GM21717 (cell line): ENCODE data around the gene BIN1.

ENCODE experiments used
- ATAC-seq: cut with Tn5 transposase; IDR thresholded peaks from one replicate; pipeline ENCODE4 v1.9.1; 2021; ENCODE audit warnings: mild to moderate bottlenecking, moderate library complexity; ENCODE audit not compliant: unreplicated experiment

The BIN1 gene

DNA sequence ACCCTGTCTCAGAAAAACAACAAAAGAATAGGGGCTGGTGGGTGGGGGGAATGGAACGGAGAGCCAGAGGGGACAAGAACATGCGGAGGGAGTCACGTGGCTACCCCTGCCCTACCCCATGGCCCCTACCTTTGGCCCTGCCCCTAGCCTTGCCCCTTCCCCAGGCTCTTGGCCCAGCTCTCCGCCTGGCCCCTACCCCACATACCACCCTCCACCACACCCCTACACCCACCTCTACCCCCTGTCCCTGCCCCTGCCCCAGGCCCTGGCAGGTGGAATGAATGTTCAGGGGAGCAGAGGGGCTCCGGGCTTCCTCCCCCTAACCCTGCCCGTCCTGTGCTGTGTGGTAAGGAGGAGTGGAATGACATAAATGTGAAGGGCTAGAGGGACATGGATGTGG, 15.1 kb downstream of the BIN1 start:
- ATAC-seq, result no peak

DNA sequence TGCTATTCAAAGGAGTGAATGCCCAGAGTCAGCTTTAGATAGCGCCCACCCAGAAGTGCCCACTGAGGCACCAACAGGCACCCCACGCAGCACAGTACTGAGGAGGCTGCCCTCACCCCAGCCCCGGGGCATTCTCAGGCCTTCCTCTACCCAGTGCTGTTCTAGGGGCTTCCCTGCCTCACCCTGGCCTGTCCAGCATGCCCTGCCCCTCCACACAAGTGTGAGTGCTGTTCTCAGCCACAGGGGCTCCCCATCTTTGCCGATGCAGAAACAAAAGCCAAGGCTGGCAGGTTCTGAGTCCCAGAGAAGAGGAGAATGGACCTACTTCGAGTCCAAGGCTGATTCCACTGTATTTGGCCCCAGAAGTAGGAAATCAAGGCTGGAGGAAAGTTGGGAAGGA, 15.8 kb downstream of the BIN1 start:
- no peak for ATAC-seq

DNA sequence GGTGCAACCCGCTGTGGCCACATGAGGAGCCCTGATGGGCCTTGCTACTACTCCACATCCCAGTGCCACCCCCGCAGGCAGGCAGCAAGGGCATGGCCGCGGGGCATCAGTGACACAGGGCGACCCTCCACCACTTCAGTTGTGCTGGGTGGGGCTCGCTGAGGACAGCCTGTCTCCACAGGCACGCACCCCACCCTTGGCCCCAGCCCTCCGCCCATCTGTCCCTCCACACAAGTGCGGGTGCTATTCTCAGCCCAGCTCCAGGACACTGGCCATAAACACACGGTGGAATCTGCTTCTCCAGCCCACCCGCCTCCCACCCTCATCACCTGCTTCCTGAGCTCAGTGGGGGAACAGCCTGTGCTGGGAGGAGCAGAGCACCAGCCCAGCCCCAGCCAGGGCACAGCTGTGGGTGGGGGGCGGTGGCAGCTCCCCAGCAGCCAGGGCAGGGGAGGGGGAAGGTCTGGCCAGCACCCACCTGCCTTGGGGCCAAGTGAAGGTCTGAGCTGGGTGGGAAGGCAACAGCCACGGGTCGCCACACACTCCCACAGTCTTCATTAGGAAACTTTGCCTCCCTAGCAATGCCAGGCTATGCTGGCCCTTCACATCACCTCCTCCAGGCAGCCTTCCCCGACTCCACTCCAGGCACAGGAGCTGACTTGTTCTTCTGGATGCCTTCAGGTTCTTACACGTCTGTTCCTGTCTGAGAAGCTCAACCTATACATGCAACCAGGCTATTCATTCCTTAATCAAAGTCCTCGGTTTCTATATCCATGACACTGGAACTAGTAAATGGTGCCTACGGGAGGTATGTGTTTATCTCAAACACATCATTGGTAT, 16.5 kb downstream of the BIN1 start:
- no peak for ATAC-seq

DNA sequence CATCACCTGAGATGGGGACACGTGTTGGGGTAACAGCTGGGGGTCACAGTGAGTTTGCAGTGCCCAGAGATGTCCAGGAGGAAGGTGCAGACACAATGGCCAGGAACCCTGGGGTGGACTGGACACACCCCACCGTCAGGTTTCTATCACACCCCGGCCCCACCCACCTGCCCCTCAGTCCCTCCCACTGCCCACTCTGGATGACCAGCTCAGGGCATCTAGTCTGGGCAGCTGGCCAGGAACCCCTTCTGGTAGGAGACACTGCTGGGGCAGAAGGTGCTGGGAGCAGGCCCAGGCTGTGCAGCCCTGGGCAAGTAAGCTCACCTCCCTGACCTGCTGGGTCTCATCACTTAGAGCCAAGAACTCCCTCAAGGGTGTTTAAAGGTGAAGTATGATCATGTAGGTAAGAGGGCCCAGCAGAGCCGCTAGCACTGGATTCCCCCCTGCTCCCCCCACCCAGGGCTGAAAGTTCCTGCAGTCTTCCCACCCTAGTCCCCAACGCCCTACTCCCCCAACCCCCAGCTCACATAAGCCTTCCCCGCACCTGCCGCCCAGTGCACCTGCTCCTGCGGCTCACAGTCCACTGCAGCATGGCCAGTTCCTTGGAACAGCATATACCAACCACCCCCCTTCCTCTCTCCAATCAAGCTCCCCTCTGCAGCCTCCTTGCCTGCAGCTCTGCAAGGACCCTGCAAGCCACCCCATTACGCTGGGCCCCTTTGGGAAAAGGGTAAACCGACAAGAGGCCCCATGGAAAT, 17.3 kb downstream of the BIN1 start:
- no peak for ATAC-seq

DNA sequence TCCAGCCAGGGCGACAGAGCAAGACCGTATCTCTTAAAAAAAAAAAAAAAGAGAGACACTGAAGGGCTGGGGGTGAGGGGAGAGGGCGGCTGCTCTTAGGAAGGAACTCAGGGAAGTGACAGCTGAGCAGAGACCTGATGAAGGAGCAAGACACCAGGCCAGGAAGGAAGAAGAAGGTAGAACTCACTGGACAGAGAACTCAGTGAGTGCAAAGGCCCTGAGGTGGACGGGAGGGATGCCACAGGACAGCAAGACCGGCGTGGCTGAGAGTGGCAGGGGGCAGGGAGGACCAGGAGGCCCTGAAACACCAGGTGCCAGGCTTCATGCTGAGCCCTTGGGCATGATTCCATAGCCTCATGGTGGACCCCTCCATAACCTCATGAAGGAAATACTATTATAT, 18.2 kb downstream of the BIN1 start:
- ATAC-seq, result no peak

DNA sequence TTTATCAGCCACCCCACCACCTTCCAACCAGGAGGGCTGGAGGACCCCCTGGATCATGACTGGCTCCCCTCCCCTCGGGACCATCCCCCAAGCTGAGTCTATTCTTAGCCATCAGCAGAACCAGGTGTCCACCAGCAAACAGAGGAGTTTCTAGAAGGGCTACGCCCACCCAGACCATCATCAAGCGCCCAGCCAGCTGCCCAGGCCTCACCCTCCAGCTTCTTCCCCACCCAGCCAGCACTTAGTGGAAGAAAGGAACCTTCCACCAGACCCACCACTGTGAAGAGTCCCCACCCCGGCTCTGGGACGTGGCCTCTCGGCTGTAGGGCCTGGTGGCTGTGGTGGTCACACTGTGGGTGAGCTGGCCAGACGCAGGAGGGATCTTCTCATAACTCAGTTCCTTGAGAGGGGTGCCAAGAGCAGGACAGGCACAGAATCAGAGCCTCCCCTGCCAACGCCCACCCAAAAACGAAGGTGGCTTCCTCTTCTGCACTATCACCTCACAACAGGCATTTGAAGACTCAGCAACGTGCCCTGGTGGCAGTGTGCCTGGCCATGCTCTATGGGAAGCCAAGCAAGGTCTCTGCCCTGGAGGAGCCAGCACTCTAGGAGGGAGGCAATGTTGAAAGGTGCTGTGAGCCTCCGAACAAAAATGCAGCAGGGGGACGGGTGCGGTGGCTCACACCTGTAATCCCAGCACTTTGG, 19.0 kb downstream of the BIN1 start:
- no peak for ATAC-seq

DNA sequence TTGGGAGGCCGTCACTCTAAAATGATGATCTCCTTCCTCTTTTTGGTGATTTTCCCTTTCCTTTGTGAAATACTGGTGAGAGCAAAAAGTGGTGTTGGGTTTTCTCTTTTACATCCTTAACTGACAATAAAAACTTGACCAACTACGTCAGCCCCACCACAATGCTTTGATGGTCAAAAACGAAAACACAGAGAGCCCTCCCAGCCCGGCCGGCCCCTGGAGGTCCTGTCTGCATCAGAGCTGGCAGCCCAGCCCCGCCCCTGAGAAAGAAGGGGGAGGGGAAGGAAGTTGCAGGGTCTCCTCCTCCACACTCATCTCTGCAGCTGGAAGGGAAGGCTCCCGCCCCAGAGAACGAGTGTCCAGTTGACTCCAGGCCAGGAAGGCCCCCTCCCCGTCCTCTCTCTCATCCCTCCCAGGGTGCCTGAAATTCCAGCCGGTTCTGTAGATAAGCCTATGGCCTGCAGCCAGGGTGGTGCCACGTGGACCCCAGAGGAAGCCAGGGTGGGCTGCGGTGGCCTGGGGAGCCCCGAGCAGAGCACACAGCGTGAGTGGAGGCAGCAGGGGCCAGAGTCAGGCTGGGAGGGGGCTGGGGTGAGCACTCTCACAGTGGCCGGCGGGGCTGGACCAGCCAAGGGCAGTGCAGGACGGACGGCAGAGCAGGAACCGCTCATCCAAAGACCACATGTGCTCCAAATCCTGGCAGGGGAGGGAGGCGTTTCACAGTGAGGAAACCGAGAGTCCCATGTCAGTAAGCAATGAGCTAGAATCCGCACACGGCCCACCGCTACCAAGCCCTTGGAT, 19.8 kb downstream of the BIN1 start:
- peak; percentile 39 for ATAC-seq

DNA sequence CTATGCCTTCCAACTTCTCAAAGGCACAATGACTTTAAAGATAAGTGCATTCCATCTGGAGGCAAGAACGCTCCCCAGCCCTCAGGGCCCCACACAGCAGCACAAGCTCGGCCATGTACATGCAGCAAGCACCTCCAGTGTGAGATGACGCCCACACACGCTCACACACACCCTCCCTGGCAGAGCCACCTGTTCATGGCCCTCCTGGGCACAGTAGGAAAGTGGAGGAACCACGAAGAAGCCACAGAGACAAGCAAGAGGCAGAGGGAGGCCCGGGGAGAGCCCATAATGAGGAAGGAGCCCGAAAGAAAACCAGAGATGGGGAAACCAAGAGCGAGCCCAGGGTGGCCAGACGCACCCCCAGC, 21.7 kb downstream of the BIN1 start:
- ATAC-seq, result peak; percentile 34

DNA sequence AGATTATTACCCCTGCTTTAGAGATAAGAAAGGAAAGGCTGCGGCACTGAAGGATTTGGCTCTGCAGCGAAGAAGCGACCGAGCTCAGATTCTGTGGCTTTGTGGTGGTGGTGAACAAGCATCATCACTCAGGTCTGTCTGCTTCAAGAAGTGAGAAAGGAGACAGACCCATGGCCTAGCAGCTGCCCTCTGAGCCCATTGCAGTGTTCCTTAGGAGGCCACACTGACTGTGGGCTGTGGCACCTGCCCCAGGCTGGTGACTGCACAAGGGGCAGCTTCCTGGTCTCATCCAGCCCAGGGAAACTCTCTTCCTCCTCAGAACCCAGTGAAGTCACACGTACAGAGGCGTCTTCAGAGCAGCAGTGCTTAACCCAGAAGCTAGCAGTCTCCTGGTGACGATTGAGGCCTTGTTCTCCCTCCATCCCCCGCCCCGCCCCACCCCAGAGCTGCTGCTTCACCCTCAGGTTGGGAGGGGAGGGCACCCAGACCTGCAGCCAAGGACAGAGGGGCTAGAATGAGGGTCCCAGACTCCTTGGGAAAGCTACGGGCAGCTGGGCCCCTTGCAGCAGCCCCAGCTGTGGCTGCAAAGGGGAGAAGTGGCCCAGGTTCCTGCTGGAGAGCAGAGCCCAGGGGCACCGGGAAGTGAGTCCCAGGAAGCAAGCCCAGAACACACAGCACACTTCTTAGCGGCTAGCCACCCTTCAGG, 22.2 kb downstream of the BIN1 start:
- peak; percentile 2 for ATAC-seq

DNA sequence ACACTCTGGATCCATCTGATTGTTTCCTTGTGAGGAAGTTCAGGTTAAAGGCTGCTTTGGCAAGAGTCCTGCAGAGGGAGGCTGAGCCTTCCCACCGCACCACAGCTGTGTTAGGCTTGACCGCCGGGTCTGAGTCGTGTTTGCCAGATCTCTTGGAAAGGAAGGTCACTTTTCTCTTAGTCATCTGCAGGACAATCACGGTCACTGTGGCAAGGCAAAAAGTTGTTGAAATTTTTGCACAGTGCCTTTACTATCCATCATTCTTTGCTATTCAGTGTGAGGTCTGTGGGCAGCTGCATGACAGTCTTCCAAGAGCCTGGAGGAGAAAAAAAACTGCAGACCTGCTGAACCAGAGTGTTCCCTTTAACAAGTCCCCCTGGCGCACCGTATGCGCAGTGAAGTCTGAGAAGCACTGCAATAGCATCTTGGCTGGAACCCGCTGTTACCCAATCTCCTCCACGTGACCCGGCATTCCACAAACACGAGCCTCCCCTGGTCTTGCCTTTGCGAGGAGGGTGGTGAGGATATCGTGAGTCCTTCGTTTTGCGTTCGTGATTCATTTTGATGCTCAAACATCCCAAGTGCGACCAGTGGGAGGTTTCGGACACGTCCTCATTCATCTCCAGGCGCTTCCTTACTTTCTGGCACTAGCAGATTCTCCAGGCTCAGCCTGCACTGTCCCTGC, 23.0 kb downstream of the BIN1 start:
- no peak for ATAC-seq

DNA sequence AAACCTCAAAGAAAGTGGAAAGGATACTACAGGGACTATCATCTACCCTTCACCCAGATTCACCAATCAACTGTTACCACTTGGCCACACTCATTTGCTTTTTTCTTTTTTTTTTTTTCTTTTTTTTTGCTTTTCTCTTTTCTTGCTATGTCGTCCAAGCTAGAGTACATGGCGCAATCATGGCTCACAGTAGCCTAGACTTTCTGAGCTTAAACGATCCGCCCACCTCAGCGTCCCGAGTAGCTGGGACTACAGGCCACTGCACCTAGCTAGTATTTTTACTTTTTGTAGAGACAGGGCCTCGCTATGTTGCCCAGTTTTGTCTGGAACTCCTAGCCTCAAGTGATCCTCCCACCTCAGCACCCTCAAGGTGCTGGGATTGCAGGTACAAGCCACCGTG, 24.0 kb downstream of the BIN1 start:
- no peak for ATAC-seq

DNA sequence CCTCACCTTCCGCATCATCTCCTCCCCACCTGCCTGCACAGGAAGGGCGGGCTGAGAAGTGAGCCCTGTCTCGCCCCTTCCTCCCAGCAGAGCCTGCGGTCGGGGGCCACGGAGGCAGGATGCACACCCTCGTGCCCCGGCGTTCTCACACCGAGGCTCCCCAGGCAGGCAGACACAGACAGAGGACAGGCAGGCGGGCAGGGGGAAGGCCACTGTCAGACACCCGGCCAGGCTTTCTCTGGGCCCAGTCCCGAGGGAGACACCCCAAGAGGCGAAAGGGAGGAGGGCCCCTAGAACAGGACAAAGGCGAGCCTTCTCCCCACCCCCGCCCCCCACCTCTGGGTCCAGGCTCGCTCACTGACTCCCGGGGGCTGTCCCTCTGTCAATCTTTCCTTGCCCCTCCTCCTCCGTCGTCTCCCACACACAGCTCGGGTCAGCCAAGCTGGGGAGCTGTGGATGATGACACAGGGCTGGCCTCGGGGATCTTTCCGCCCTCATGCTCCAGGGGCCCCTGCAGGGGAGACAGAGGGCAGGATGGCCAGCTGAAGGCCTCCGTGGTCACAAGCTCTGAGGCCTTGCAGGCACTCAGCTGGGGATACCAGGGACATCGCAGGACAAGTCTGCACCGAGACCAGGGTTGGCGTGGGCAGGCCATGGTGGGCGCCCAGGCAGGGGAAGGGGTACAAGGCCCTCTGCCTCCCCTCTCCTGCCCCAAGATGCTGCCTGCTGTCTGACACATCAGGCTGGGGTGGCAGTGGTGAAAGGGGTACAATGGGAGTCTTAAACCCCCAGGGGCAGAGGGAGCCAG, 24.9 kb downstream of the BIN1 start:
- ATAC-seq, result peak; percentile 41

DNA sequence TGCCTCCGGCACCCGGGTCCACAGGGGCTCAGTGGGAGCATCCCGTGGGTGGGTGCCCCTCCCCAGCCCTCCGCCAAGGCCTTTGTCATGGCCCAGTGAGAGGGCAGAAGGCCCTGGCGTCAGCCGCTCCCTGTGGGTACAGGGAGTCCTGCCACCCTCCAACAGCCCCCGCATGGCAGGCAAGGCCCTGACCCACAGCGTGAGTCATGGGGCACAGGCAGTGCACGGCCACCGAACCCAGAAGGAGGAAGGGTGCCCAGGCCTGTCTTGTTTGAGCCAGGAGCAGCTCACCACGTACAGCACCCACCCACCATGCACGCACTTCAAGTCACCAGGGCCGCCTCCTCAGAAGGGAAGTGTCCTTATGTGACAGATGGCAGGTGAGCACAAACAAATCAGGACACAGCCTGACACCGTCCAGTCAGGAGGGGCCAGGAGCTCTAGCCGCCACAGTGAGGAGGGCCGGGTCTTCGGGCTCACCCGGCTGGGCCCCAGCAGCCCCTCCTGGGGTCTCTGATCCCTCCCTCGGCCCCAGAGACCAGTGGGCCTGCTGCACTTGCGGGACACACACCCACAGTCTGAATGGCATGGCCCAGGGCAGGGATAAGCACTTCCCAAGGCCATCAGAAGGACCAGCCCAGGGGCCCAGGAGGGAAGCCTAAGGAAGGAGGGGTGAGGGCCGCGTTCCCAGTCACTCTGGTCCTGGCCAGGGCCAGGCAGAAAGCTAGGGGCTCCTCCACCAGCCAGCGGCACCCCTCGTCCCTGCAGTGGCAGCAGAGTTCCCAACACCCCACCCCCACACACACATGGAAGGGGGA, 25.8 kb downstream of the BIN1 start:
- peak; percentile 44 for ATAC-seq

DNA sequence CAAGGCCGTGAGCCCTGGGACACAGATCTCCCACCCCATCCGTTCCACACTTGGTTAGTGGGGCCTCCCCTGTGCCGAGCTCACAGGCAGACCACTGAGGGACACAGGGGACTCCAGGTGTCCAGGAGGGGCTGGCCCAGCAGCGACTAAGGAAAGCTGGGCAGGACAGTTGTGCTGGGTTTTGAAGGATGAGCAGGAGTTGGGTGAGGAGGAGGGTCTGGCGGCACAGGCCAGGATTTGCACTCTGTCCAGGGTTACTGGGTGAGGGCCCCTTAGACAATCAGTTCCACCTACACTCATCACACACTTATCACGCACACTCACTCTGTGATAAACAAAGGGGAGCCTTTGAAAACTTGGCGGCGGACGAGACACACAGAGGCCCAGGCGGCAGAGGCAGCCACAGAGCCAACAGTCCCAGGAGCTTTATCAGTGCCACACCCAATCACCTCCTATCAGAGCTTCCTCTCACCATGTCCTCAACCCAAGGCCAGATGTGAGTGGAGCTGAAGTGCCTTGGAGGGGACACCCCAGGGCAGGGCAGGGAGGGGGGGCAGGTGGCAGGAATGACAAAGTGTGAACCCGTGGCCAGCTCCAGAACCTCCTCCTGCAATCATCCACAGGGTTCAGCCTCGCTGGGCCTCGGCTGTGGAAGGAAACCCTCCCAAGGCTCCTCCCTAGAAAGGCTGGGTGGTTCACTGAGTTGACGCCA, 26.6 kb downstream of the BIN1 start:
- peak; percentile 19 for ATAC-seq

DNA sequence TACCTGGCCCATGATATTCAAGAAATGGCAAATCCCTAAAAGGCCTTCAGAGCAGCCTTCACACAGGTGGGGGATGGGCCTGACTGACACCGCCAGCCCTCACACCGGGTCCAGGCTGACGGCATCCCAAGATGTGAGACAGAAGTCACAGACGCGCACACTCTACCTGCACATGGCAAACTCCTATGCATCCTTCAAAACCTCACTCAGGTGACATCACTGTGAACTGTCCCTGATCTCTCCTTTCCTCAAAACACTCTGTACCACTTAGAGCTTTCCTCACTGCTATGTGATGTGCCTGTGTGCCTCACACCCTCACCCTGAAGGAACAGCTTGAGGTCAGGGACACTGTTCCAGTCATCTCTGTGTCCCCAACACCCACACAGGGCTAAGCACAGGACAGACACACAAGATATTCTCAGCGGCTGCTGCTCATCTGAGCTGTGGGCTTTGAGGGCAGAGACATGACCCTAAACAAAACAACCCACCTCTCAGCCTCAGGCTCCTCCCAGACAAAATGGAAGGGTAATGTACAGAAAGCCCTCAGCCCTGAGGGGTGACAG, 27.5 kb downstream of the BIN1 start:
- no peak for ATAC-seq

DNA sequence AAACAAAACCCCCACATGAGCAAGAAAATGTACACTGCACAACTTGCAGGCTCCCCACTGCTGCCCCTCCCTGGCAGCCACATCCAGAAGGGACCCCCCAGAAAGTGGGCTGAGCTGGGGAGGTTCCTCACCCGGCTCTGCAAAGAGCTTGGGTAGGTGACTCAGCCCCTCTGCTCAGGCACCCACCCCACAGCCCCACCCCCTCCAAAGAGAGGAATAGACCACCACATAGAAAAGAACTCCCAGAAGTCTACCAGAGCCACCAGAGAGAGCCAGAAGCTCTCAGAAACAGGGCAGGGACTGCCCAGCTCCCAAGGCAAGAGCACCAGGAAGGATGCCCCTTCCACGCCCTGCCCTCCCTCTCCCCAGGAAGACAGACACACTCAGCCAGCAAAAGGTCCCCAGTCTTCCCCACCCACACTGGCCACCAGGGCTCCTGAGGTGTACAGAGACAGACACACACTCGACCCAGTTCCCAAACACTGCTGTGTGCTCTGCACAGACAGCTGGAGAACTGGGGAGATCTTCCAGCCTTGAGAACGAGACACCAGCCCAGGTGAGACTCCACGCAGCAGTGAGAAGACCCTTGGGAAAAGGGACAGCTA, 28.2 kb downstream of the BIN1 start:
- no peak for ATAC-seq

DNA sequence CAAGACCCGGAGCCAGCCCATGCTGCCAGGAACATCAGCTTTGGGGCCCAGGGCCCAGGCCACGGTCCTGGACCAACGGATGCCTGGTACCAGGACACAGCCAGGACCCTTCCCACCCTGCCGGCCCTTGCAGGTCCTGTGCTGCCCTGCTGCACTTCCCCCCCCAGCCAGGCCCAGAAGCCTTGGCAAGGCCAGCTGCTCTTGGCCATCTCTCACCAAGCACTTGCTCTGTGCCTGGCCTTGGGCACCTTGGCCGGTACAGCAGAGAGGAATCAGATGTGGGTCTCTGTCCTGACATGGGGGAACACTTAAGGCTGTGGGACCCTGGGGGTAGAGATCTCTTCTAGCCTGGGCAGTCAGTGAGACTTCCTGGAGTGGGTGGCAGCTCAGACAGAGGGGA, 28.9 kb downstream of the BIN1 start:
- ATAC-seq, result no peak
